CD14-positive monocyte (primary cell): Measurements from ENCODE around the gene CLIP4. TPM values are rescaled to one million over a fixed set of nuclear protein-coding genes. Genes with fewer than 3 reads are reported as not detected.

ENCODE experiments used
- DNase-seq, 3 donors: peaks; one replicate each; pipeline ENCODE4 v3.0.0-alpha.2; 2011 to 2022
- H2AFZ ChIP-seq: 2 replicates; pipeline ENCODE4 v1.6.0; 2012; ENCODE audit warnings: mild to moderate bottlenecking, low read depth, low read length, inconsistent platforms; ENCODE audit not compliant: insufficient read depth, poor library complexity, severe bottlenecking
- H3K27ac ChIP-seq, 2 donors: 1 replicate in 1 of 2; 2 replicates in 1 of 2; pipeline ENCODE4 v1.5.1; 2012 to 2013; ENCODE audit warnings: low read length in 2 of 2, control low read depth in 1 of 2, inconsistent platforms in 1 of 2, low read depth in 1 of 2, mild to moderate bottlenecking in 1 of 2
- H3K27me3 ChIP-seq, 2 donors: one replicate each; pipeline versions ENCODE4 v1.6.0 to v1.6.1; 2011 to 2013; ENCODE audit warnings: low read length in 2 of 2; ENCODE audit not compliant: control insufficient read depth in 2 of 2, insufficient read depth in 2 of 2
- H3K36me3 ChIP-seq, 2 donors: replicated peaks in 1 of 2; 1 replicate in 1 of 2; 2 replicates in 1 of 2; pipeline versions ENCODE4 v1.5.1 to v1.6.1; 2012 to 2013; ENCODE audit warnings: low read length in 2 of 2, control low read depth in 1 of 2, inconsistent platforms in 1 of 2, mild to moderate bottlenecking in 1 of 2; ENCODE audit not compliant: insufficient read depth in 2 of 2, control insufficient read depth in 1 of 2
- H3K4me1 ChIP-seq, 2 donors: 1 replicate in 1 of 2; 2 replicates in 1 of 2; pipeline versions ENCODE4 v1.5.1 to v1.6.1; 2012 to 2013; ENCODE audit warnings: low read length in 2 of 2, control low read depth in 1 of 2, inconsistent platforms in 1 of 2, mild to moderate bottlenecking in 1 of 2, moderate library complexity in 1 of 2; ENCODE audit not compliant: insufficient read depth in 2 of 2, control insufficient read depth in 1 of 2
- H3K4me2 ChIP-seq: replicated peaks from 2 replicates; pipeline ENCODE3; 2012; ENCODE audit warnings: low read length, moderate library complexity, mild to moderate bottlenecking; ENCODE audit not compliant: poor library complexity, severe bottlenecking; ENCODE audit errors: extremely low read depth
- H3K4me3 ChIP-seq, 3 experiments: fragments of 200-600 bp in 1 of 3; sonication (generic) in 1 of 3; replicated peaks in 1 of 3; 1 replicate in 2 of 3; 2 replicates in 1 of 3; pipeline ENCODE4 v1.5.1; 2011 to 2013; ENCODE audit warnings: low read length in 3 of 3, mild to moderate bottlenecking in 3 of 3, control low read depth in 2 of 3, low read depth in 2 of 3, inconsistent platforms in 1 of 3, moderate library complexity in 1 of 3
- H3K79me2 ChIP-seq: 2 replicates; pipeline ENCODE4 v1.6.0; 2012; ENCODE audit warnings: mild to moderate bottlenecking, control low read depth, inconsistent platforms, low read length, moderate library complexity; ENCODE audit not compliant: insufficient read depth
- H3K9ac ChIP-seq: 2 replicates; pipeline ENCODE4 v1.6.0; 2017; ENCODE audit warnings: low read length, mild to moderate bottlenecking; ENCODE audit not compliant: insufficient read depth, poor library complexity, severe bottlenecking
- H3K9me3 ChIP-seq, 2 donors: replicated peaks in 1 of 2; 1 replicate in 1 of 2; 2 replicates in 1 of 2; pipeline versions ENCODE4 v1.5.1 to v1.6.1; 2012 to 2013; ENCODE audit warnings: low read length in 2 of 2, control low read depth in 1 of 2; ENCODE audit not compliant: control insufficient read depth in 1 of 2, insufficient read depth in 1 of 2
- H4K20me1 ChIP-seq: 2 replicates; pipeline ENCODE4 v1.6.0; 2012; ENCODE audit warnings: mild to moderate bottlenecking, low read length, control low read depth, moderate library complexity; ENCODE audit not compliant: insufficient read depth
- H3K27ac Mint-ChIP-seq, 7 donors: one replicate each; pipeline ENCODE4 v1.8.0; 2020; ENCODE audit warnings: mild to moderate bottlenecking in 7 of 7, mixed read lengths in 7 of 7, moderate library complexity in 6 of 7, inconsistent platforms in 2 of 7
- H3K27me3 Mint-ChIP-seq, 3 donors: one replicate each; pipeline ENCODE4 v1.8.0; 2021 to 2022; ENCODE audit warnings: low read depth in 3 of 3, mild to moderate bottlenecking in 3 of 3, mixed read lengths in 3 of 3, moderate library complexity in 3 of 3, inconsistent platforms in 1 of 3
- H3K36me3 Mint-ChIP-seq, 2 donors: one replicate each; pipeline ENCODE4 v1.8.0; 2020; ENCODE audit warnings: mixed read lengths in 2 of 2, inconsistent platforms in 1 of 2, mild to moderate bottlenecking in 1 of 2
- H3K4me1 Mint-ChIP-seq: one replicate; pipeline ENCODE4 v1.8.0; 2020; ENCODE audit warnings: mild to moderate bottlenecking, mixed read lengths
- H3K4me3 Mint-ChIP-seq, 2 donors: one replicate each; pipeline ENCODE4 v1.8.0; 2020; ENCODE audit warnings: mild to moderate bottlenecking in 2 of 2, mixed read lengths in 2 of 2, moderate library complexity in 1 of 2
- H3K9me3 Mint-ChIP-seq, 7 donors: one replicate each; pipeline ENCODE4 v1.8.0; 2020 to 2022; ENCODE audit warnings: mixed read lengths in 7 of 7, mild to moderate bottlenecking in 6 of 7, moderate library complexity in 6 of 7, inconsistent platforms in 2 of 7
- CTCF ChIP-seq: fragments of 200-600 bp; IDR thresholded peaks from one replicate; pipeline ENCODE4 v1.8.0; 2022; ENCODE audit warnings: antibody characterized with exemption, mild to moderate bottlenecking
- WGBS: methylation state at CpG from one replicate; pipeline ENCODE4 v1.1.5; 2013; ENCODE audit warnings: missing lambda C conversion rate; ENCODE audit not compliant: insufficient coverage; 5-methylcytosine and 5-hydroxymethylcytosine counted together
- intact Hi-C, 2 donors: fragments of 100-400 bp; cut with micrococcal nuclease; formaldehyde crosslinking; loops; one replicate each; pipeline versions ENCODE4 v1.15.0 to v1.15.1; 2023
- polyA plus RNA-seq, 3 donors: library from polyadenylated mRNA; depleted of rRNA in 1 of 3; unstranded in 2 of 3; stranded (reverse) in 1 of 3; fragments of 300-500 nt in 2 of 3; fragments of >200 nt in 1 of 3; fragmentation: Illumina TruSeq in 2 of 3; gene quantifications; 1 replicate in 2 of 3; 2 replicates in 1 of 3; pipeline ENCODE4 v1.2.3, GENCODE V29; 2012 to 2021

Gene CLIP4
- polyA plus RNA-seq, 3 donors = 19.6 to 29.8 (median 21.7) TPM

DNA sequence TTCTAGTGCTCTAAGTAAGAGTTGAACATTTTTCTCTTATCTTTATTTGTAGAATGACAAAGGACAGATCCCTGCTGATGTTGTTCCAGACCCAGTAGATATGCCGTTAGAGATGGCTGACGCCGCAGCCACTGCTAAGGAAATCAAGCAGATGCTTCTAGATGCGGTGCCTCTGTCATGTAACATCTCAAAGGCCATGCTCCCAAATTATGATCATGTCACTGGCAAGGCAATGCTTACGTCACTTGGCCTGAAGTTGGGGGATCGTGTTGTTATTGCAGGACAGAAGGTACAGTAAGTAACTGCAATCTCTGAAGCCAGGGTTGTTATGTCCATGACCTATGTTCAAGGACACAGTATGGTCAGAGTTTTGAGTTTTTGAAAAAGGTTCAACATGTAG is 28.4 kb downstream of the CLIP4 start:
- peaks cover 2 to 7% (median 4%) of the 10 kb centered on the region in 7 donors for H3K9me3 Mint-ChIP-seq
- intact Hi-C loops = no loop called here
- H3K27me3 Mint-ChIP-seq = peaks cover 0 to 2% (median 1%) of the 10 kb centered on the region in 3 donors
- Histone ChIP-seq H3K36me3 (peaks cover 17 to 37% of the 10 kb centered on the region in 2 donors), H2AFZ (no peak overlapping the region), H3K9ac (no peak overlapping the region), H3K9me3 (no peaks in the 10 kb centered on the region), H3K27me3 (no peaks in the 10 kb centered on the region), H3K4me2 (no peak overlapping the region), H3K4me1 (no peaks in the 10 kb centered on the region), H3K79me2 (no peaks in the 10 kb centered on the region), H3K27ac (no peak overlapping the region), H3K4me3 (no peak overlapping the region), H4K20me1 (peaks cover 21% of the 10 kb centered on the region)
- WGBS = 100% methylated on average over 6 of the region's 6 CpGs
- H3K4me1 Mint-ChIP-seq = no peaks in the 10 kb centered on the region
- peaks cover 43 to 51% of the 10 kb centered on the region in 2 donors for H3K36me3 Mint-ChIP-seq
- H3K27ac Mint-ChIP-seq = no peak overlapping the region
- no peak for TF ChIP-seq CTCF
- no peak for DNase-seq
- H3K4me3 Mint-ChIP-seq = no peak overlapping the region

- WGBS = 100% methylated on average over 1 of the region's 3 CpGs
These were observed 31.0 kb downstream of the CLIP4 start for GRCh38 chr2:29146197-29146596.

More at GRCh38 chr2:29146197-29146596, 31.0 kb downstream of the CLIP4 start:
- peak overlapping the region in 1 of 7 donors; percentile 12 for H3K27ac Mint-ChIP-seq
- H3K36me3 Mint-ChIP-seq = peaks cover 26 to 46% of the 10 kb centered on the region in 2 donors
- Histone ChIP-seq H3K79me2 (no peaks in the 10 kb centered on the region), H3K9me3 (no peaks in the 10 kb centered on the region), H2AFZ (no peak overlapping the region), H4K20me1 (peaks cover 7% of the 10 kb centered on the region), H3K9ac (no peak overlapping the region), H3K27ac (no peak overlapping the region), H3K4me1 (no peaks in the 10 kb centered on the region), H3K36me3 (peaks cover 17 to 37% of the 10 kb centered on the region in 2 donors), H3K4me2 (no peak overlapping the region), H3K4me3 (no peak overlapping the region), H3K27me3 (no peaks in the 10 kb centered on the region)
- no peaks in the 10 kb centered on the region for H3K4me1 Mint-ChIP-seq
- no peak for DNase-seq
- no peak overlapping the region for H3K4me3 Mint-ChIP-seq
- intact Hi-C loops = no loop called here
- no peak for TF ChIP-seq CTCF
- H3K27me3 Mint-ChIP-seq = peaks cover 0 to 2% (median 1%) of the 10 kb centered on the region in 3 donors
- H3K9me3 Mint-ChIP-seq = peaks cover 0 to 1% (median 0%) of the 10 kb centered on the region in 7 donors
